ENCODE data around the gene NUP35. TPM values are rescaled to one million over a fixed set of nuclear protein-coding genes. Genes with fewer than 3 reads are reported as not detected.
A peak's percentile ranks its signal among the peaks of the same experiment; 100 is the strongest.
"Not testable (repeated sequence)": the region's sequence is repeated elsewhere in the genome, so short reads cannot be mapped to it uniquely, and the experiment has no call there.

The NUP35 gene
- total and polyA plus RNA-seq, 8 donors = 13.3 to 27.9 (median 24.8) TPM

DNA sequence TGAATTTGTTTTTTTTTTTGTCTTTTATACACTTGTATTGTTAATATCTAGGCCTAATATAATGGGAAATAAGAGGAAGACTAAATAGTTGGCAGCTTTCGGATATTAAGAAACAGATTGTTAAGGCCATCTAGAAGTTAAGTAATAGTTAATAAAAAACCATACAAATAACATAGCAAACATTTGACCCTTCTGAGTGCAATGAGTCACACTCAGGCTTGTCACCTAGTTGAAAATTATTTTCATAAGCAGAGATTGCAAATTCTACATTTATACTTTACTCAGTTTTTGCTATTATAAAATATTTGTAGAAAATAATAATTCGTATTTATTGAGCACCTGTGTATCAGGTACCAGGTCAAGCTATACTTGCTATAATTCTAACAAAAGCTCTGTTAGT is 2.4 kb downstream of the NUP35 start:
- Histone ChIP-seq H3K36me3 (peaks cover 0 to 8% of the 10 kb centered on the region in 2 donors), H3K4me1 (peaks cover 0 to 16% of the 10 kb centered on the region in 2 donors), H3K4me3 (no peak overlapping the region), H3K27ac (no peak overlapping the region), H3K9me3 (no peaks in the 10 kb centered on the region), H3K27me3 (no peaks in the 10 kb centered on the region)
- ATAC-seq (no peak), DNase-seq (no peak)
- TF ChIP-seq, protein P1, sequence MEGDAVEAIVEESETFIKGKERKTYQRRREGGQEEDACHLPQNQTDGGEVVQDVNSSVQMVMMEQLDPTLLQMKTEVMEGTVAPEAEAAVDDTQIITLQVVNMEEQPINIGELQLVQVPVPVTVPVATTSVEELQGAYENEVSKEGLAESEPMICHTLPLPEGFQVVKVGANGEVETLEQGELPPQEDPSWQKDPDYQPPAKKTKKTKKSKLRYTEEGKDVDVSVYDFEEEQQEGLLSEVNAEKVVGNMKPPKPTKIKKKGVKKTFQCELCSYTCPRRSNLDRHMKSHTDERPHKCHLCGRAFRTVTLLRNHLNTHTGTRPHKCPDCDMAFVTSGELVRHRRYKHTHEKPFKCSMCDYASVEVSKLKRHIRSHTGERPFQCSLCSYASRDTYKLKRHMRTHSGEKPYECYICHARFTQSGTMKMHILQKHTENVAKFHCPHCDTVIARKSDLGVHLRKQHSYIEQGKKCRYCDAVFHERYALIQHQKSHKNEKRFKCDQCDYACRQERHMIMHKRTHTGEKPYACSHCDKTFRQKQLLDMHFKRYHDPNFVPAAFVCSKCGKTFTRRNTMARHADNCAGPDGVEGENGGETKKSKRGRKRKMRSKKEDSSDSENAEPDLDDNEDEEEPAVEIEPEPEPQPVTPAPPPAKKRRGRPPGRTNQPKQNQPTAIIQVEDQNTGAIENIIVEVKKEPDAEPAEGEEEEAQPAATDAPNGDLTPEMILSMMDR (IDR thresholded peaks at IDR 0.05) = no peak
- intact Hi-C loops (cut with DNase I) = no loop called here

DNA sequence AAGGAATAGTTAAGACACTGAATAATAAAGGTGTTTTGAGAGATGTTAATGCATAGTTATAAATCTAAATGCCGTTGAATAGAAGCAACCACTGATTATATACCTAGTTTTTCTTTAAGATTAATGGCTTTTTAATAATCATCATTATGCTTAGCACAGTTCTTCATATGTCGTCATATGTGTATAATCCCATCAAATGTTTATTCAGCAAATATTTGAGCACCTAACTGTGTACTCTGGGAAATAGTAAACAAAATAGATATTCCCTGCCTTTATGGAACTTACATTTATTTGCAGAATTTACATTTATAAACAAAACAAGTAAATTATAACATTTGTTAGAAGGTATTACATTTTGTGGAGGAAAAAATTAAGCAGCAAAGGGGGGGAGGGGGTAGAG is 9.8 kb downstream of the NUP35 start:
- peaks cover 0 to 15% of the 10 kb centered on the region in 2 donors for H3K36me3 ChIP-seq
- no peaks in the 10 kb centered on the region for H3K27me3 ChIP-seq
- TF ChIP-seq, protein P1 (IDR thresholded peaks at IDR 0.05) = no peak
- DNase-seq (no peak), ATAC-seq (no peak)
- intact Hi-C loops (cut with DNase I) = no loop called here
- no peak overlapping the region for H3K27ac ChIP-seq
- no peak overlapping the region for H3K4me3 ChIP-seq
- no peaks in the 10 kb centered on the region for H3K4me1 ChIP-seq
- no peaks in the 10 kb centered on the region for H3K9me3 ChIP-seq

DNA sequence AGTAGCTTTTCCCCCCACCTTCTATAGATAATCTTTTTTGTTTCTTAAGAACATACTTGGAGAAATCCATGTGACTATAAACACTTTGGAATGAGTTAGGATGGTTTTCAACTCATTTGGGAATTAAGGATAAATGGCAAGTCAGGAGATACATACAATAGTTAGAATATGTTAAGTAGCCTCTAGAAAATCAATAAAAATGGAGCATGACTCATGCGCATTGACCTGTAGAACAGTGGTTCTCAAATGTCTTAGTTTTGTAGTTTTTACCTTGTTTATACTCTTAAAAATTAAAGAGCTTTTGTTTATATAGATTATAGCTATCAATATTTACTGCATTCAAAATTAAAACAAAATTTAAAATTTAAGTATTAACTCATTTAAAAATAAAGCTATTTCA is 24.7 kb downstream of the NUP35 start:
- Histone ChIP-seq H3K9me3 (peaks cover 0 to 13% of the 10 kb centered on the region in 2 donors), H3K4me3 (no peak overlapping the region), H3K36me3 (peaks cover 0 to 32% of the 10 kb centered on the region in 2 donors), H3K27me3 (no peaks in the 10 kb centered on the region), H3K4me1 (no peaks in the 10 kb centered on the region), H3K27ac (no peak overlapping the region)
- ATAC-seq (no peak), DNase-seq (no peak)
- intact Hi-C loops (cut with DNase I) = no loop called here
- TF ChIP-seq, protein P1 (IDR thresholded peaks at IDR 0.05) = no peak

DNA sequence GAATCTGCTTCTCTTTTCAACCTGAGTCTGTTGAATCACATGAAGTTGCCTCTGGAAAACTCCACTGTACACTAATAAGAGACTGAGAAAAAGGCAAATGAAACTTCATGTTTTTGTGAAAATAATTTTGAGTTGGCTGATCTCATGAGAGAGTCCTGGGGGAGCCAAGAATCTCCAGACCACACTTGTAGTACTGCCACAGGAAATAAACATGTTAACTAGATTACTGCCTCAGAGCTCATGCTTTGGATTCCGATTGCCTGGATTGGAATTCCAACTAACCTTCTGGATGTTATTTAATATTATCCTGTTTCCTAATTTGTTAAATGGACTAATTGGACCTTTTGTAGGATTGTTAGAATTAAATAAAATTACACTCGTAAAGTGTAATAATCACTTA is 25.2 kb downstream of the NUP35 start:
- peaks cover 0 to 29% of the 10 kb centered on the region in 2 donors for H3K36me3 ChIP-seq
- no peak overlapping the region for H3K4me3 ChIP-seq
- H3K27me3 ChIP-seq = no peaks in the 10 kb centered on the region
- H3K9me3 ChIP-seq = peaks cover 0 to 7% of the 10 kb centered on the region in 2 donors
- intact Hi-C loops (cut with DNase I) = no loop called here
- no peak overlapping the region for H3K27ac ChIP-seq
- peak in 1 of 4 donors; percentile 6 for DNase-seq
- ATAC-seq = no peak
- no peaks in the 10 kb centered on the region for H3K4me1 ChIP-seq
- TF ChIP-seq, protein P1 (IDR thresholded peaks at IDR 0.05) = no peak

DNA sequence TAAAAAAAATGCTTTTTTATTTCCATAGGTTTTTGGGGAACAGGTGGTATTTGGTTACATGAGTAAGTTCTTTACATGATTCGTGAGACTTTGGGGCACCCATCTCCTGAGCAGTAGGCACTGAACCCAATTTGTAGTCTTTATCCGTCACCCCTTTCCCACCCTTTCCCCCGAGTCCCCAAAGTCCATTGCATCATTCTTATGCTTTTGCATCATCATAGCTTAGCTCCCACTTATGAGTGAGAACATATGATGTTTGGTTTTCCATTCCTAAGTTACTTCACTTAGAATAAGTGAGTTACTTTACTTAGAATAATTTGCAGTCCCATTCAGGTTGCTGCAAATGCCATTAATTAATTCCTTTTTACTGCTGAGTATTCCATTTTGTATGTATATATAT is 28.0 kb downstream of the NUP35 start:
- H3K9me3 ChIP-seq; H3K27ac ChIP-seq; H3K4me3 ChIP-seq; H3K4me1 ChIP-seq; DNase-seq; H3K27me3 ChIP-seq; intact Hi-C loops (cut with DNase I); ATAC-seq: not testable (repeated sequence)
- H3K36me3 ChIP-seq = peaks cover 0 to 17% of the 10 kb centered on the region in 2 donors

DNA sequence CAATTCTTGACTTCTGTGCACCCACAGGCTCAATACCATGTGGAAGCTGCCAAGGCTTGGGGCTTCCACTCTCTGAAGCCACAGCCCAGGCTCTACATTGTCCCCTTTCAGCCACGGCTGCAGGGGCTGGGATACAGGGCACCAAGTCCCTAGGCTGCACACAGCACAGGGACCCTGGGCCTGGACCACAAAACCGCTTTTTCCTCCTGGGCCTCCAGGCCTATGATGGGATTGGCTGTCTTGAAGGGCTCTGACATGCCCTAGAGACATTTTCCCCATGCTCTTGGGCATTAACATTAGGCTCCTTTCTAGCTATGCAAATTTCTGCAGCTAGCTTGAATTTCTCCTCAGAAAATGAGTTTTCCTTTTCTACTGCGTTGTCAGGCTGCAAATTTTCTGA is 29.7 kb downstream of the NUP35 start:
- intact Hi-C loops (cut with DNase I) = no loop called here
- H3K4me1 ChIP-seq = no peaks in the 10 kb centered on the region
- peaks cover 0 to 18% of the 10 kb centered on the region in 2 donors for H3K36me3 ChIP-seq
- ATAC-seq = no peak
- H3K4me3 ChIP-seq = no peak overlapping the region
- DNase-seq = no peak
- TF ChIP-seq, protein P1 (IDR thresholded peaks at IDR 0.05) = no peak
- H3K9me3 ChIP-seq = no peaks in the 10 kb centered on the region
- no peak overlapping the region for H3K27ac ChIP-seq
- H3K27me3 ChIP-seq = no peaks in the 10 kb centered on the region

DNA sequence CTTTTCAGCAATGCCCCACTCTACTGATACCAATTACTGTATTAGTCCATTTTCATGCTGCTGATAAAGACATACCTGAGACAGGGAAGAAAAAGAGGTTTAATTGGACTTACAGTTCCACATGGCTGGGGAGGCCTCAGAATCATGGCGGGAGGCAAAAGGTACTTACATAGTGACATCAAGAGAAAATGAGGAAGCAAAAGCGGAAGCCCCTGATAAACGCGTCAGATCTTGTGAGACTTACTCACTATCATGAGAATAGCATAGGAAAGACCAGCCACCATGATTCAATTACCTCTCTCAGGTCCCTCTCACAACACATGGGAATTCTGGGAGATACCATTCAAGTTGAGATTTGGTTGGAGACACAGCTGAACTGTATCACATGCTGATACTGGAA is 30.5 kb downstream of the NUP35 start:
- H3K36me3 ChIP-seq = peaks cover 0 to 26% of the 10 kb centered on the region in 2 donors
- H3K4me1 ChIP-seq; H3K27ac ChIP-seq; DNase-seq; H3K4me3 ChIP-seq; intact Hi-C loops (cut with DNase I); ATAC-seq; H3K27me3 ChIP-seq; H3K9me3 ChIP-seq: not testable (repeated sequence)

Measured in left lung (tissue), 10 donors.